ENCODE measurements around the gene PRKCQ.
A peak's percentile ranks its signal among the peaks of the same experiment; 100 is the strongest.
"Not testable (repeated sequence)": the region's sequence is repeated elsewhere in the genome, so short reads cannot be mapped to it uniquely, and the experiment has no call there.

PRKCQ gene

GRCh38 chr10:6402960-6403359 lies 177.1 kb downstream of the PRKCQ start:
- no peak for DNase-seq

- DNase-seq: no peak
These were observed 177.7 kb downstream of the PRKCQ start for GRCh38 chr10:6402349-6402709.

GRCh38 chr10:6401558-6402348 lies 178.3 kb downstream of the PRKCQ start:
- DNase-seq: peak; percentile 80

GRCh38 chr10:6400821-6401465 lies 179.1 kb downstream of the PRKCQ start:
- DNase-seq: no peak

GRCh38 chr10:6400331-6400730 lies 179.7 kb downstream of the PRKCQ start:
- DNase-seq: no peak

GRCh38 chr10:6399879-6400278 lies 180.2 kb downstream of the PRKCQ start:
- DNase-seq: no peak

GRCh38 chr10:6399231-6399741 lies 180.8 kb downstream of the PRKCQ start:
- DNase-seq: no peak

- no peak for DNase-seq
These were observed 181.7 kb downstream of the PRKCQ start for GRCh38 chr10:6398399-6398798.

GRCh38 chr10:6396652-6397051 lies 183.4 kb downstream of the PRKCQ start:
- no peak for DNase-seq

GRCh38 chr10:6396226-6396625 lies 183.8 kb downstream of the PRKCQ start:
- no peak for DNase-seq

GRCh38 chr10:6395606-6396005 lies 184.5 kb downstream of the PRKCQ start:
- DNase-seq: no peak

GRCh38 chr10:6394084-6394483 lies 186.0 kb downstream of the PRKCQ start:
- DNase-seq: no peak

- no peak for DNase-seq
These were observed 186.9 kb downstream of the PRKCQ start for GRCh38 chr10:6393168-6393567.

- no peak for DNase-seq
These were observed 189.7 kb downstream of the PRKCQ start for GRCh38 chr10:6390213-6390845.

GRCh38 chr10:6388261-6388893 lies 191.7 kb downstream of the PRKCQ start:
- DNase-seq: no peak

- DNase-seq: no peak
These were observed 193.1 kb downstream of the PRKCQ start for GRCh38 chr10:6386960-6387359.

- DNase-seq: no peak
These were observed 193.7 kb downstream of the PRKCQ start for GRCh38 chr10:6386346-6386745.

GRCh38 chr10:6385665-6386064 lies 194.4 kb downstream of the PRKCQ start:
- DNase-seq: no peak

GRCh38 chr10:6384847-6385246 lies 195.2 kb downstream of the PRKCQ start:
- no peak for DNase-seq

GRCh38 chr10:6384031-6384430 lies 196.0 kb downstream of the PRKCQ start:
- DNase-seq: no peak

- DNase-seq: no peak
These were observed 196.8 kb downstream of the PRKCQ start for GRCh38 chr10:6383096-6383812.

GRCh38 chr10:6382081-6382480 lies 198.0 kb downstream of the PRKCQ start:
- DNase-seq: peak; percentile 17

GRCh38 chr10:6380478-6380877 lies 199.6 kb downstream of the PRKCQ start:
- DNase-seq: not testable (repeated sequence)

All from CD4-positive, alpha-beta T cell treated with Interleukin-17A for 1 hour (primary cell).